H9 (cell line): Measurements from ENCODE around the gene TACC2. TPM values are rescaled to one million over a fixed set of nuclear protein-coding genes. Genes with fewer than 3 reads are reported as not detected.

ENCODE experiments used
- DNase-seq: peaks from one replicate; pipeline ENCODE4 v3.0.0-alpha.2; 2017
- H2AFZ ChIP-seq: one replicate; pipeline ENCODE4 v1.6.1; 2013; ENCODE audit warnings: mild to moderate bottlenecking, low read length, control low read depth, moderate library complexity
- H2AK5ac ChIP-seq: 2 replicates; pipeline ENCODE4 v1.6.1; 2013; ENCODE audit warnings: low read length, control low read depth, mixed read lengths; ENCODE audit not compliant: insufficient read length
- H2BK120ac ChIP-seq: one replicate; pipeline ENCODE4 v1.6.1; 2013; ENCODE audit warnings: low read depth, mild to moderate bottlenecking, low read length, control low read depth, inconsistent platforms; ENCODE audit not compliant: poor library complexity, severe bottlenecking
- H2BK12ac ChIP-seq: 2 replicates; pipeline ENCODE4 v1.6.1; 2013; ENCODE audit warnings: low read length, control low read depth, mixed read lengths, low read depth; ENCODE audit not compliant: insufficient read length
- H2BK15ac ChIP-seq: 2 replicates; pipeline ENCODE4 v1.6.1; 2013; ENCODE audit warnings: low read depth, low read length, control low read depth
- H2BK20ac ChIP-seq: one replicate; pipeline ENCODE4 v1.6.1; 2013; ENCODE audit warnings: low read depth, mild to moderate bottlenecking, low read length, control low read depth, inconsistent platforms; ENCODE audit not compliant: poor library complexity, severe bottlenecking
- H2BK5ac ChIP-seq: 2 replicates; pipeline ENCODE4 v1.6.1; 2013; ENCODE audit warnings: low read length, control low read depth, mixed read lengths; ENCODE audit not compliant: insufficient read length
- H3K14ac ChIP-seq: 2 replicates; pipeline ENCODE4 v1.6.1; 2013; ENCODE audit warnings: low read length, control low read depth; ENCODE audit not compliant: insufficient read depth
- H3K18ac ChIP-seq: 2 replicates; pipeline ENCODE4 v1.6.1; 2013; ENCODE audit warnings: low read depth, mild to moderate bottlenecking, mixed read lengths, low read length, control low read depth; ENCODE audit not compliant: insufficient read length
- H3K23ac ChIP-seq: 2 replicates; pipeline ENCODE4 v1.6.1; 2013; ENCODE audit warnings: low read length, control low read depth, mixed read lengths, low read depth; ENCODE audit not compliant: insufficient read length
- H3K23me2 ChIP-seq: 2 replicates; pipeline ENCODE4 v1.6.1; 2013; ENCODE audit warnings: low read depth, mild to moderate bottlenecking, mixed read lengths, low read length, control low read depth; ENCODE audit not compliant: insufficient read length, poor library complexity, severe bottlenecking
- H3K27ac ChIP-seq: 2 replicates; pipeline ENCODE4 v1.5.1; 2013; ENCODE audit warnings: low read length, control low read depth, mixed read lengths, low read depth; ENCODE audit not compliant: insufficient read length
- H3K27me3 ChIP-seq: 2 replicates; pipeline ENCODE4 v1.6.1; 2013; ENCODE audit warnings: low read length, control low read depth, inconsistent platforms; ENCODE audit not compliant: insufficient read depth
- H3K4ac ChIP-seq: 2 replicates; pipeline ENCODE4 v1.6.1; 2013; ENCODE audit warnings: low read depth, mild to moderate bottlenecking, control low read depth, inconsistent platforms, low read length, moderate library complexity
- H3K4me1 ChIP-seq: 2 replicates; pipeline ENCODE4 v1.6.1; 2013; ENCODE audit warnings: low read length, control low read depth, inconsistent platforms; ENCODE audit not compliant: insufficient read depth
- H3K4me2 ChIP-seq: 2 replicates; pipeline ENCODE4 v1.6.1; 2013; ENCODE audit warnings: low read length, control low read depth, mixed read lengths; ENCODE audit not compliant: insufficient read length, insufficient read depth
- H3K56ac ChIP-seq: 2 replicates; pipeline ENCODE4 v1.6.1; 2013; ENCODE audit warnings: low read depth, mild to moderate bottlenecking, mixed read lengths, low read length, control low read depth; ENCODE audit not compliant: insufficient read length
- H3K79me1 ChIP-seq: 2 replicates; pipeline ENCODE4 v1.6.1; 2013; ENCODE audit warnings: low read depth, mild to moderate bottlenecking, moderate library complexity, low read length, control low read depth, inconsistent platforms; ENCODE audit not compliant: insufficient read depth, poor library complexity, severe bottlenecking
- H3K79me2 ChIP-seq: 2 replicates; pipeline ENCODE4 v1.6.1; 2013; ENCODE audit warnings: low read length, control low read depth, inconsistent platforms; ENCODE audit not compliant: insufficient read depth
- H3K9ac ChIP-seq: 2 replicates; pipeline ENCODE4 v1.6.1; 2013; ENCODE audit warnings: low read length, control low read depth, mixed read lengths; ENCODE audit not compliant: insufficient read length; ENCODE audit errors: extremely low read depth
- H3K9me3 ChIP-seq: one replicate; pipeline ENCODE4 v1.6.1; 2013; ENCODE audit warnings: low read depth, low read length, inconsistent platforms; ENCODE audit not compliant: control insufficient read depth
- H3T11ph ChIP-seq: one replicate; pipeline ENCODE4 v1.6.1; 2013; ENCODE audit warnings: mild to moderate bottlenecking, low read length, control low read depth, inconsistent platforms
- H4K20me1 ChIP-seq: one replicate; pipeline ENCODE4 v1.6.1; 2013; ENCODE audit not compliant: control insufficient read depth, insufficient read length, insufficient read depth
- H4K5ac ChIP-seq: 2 replicates; pipeline ENCODE4 v1.6.1; 2013; ENCODE audit warnings: low read depth, mild to moderate bottlenecking, mixed read lengths, low read length, control low read depth; ENCODE audit not compliant: insufficient read length
- H4K8ac ChIP-seq: replicated peaks from 2 replicates; pipeline ENCODE4 v1.6.1; 2013; ENCODE audit warnings: low read length, control low read depth, mixed read lengths, low read depth; ENCODE audit not compliant: insufficient read length
- H4K91ac ChIP-seq: 2 replicates; pipeline ENCODE4 v1.6.1; 2013; ENCODE audit warnings: low read depth, mild to moderate bottlenecking, moderate library complexity, mixed read lengths, low read length, control low read depth; ENCODE audit not compliant: insufficient read length
- H3K27ac Mint-ChIP-seq, 3 experiments: 2 replicates in 2 of 3; 3 replicates in 1 of 3; pipeline ENCODE4 v1.8.0; 2020 to 2021; ENCODE audit warnings: mixed read lengths in 3 of 3, mild to moderate bottlenecking in 1 of 3, moderate library complexity in 1 of 3
- H3K27me3 Mint-ChIP-seq: 2 replicates; pipeline ENCODE4 v1.8.0; 2021; ENCODE audit warnings: low read depth, mild to moderate bottlenecking, moderate library complexity, mixed read lengths
- H3K36me3 Mint-ChIP-seq, 3 experiments: 2 replicates in 2 of 3; 3 replicates in 1 of 3; pipeline ENCODE4 v1.8.0; 2020 to 2021; ENCODE audit warnings: low read depth in 3 of 3, mixed read lengths in 3 of 3; ENCODE audit not compliant: insufficient read depth in 1 of 3
- H3K4me1 Mint-ChIP-seq, 2 experiments: 2 replicates each; pipeline ENCODE4 v1.8.0; 2020; ENCODE audit warnings: mixed read lengths in 2 of 2
- H3K4me3 Mint-ChIP-seq, 2 experiments: 2 replicates in 1 of 2; 3 replicates in 1 of 2; pipeline ENCODE4 v1.8.0; 2020 to 2021; ENCODE audit warnings: mild to moderate bottlenecking in 2 of 2, mixed read lengths in 2 of 2, moderate library complexity in 1 of 2
- H3K9me3 Mint-ChIP-seq, 2 experiments: 2 replicates in 1 of 2; 3 replicates in 1 of 2; pipeline ENCODE4 v1.8.0; 2020; ENCODE audit warnings: mild to moderate bottlenecking in 2 of 2, mixed read lengths in 2 of 2, moderate library complexity in 1 of 2
- WGBS: extraction: QIAGEN DNeasy Blood & Tissue Kit; methylation state at CpG from one replicate; pipeline ENCODE4 v1.1.7; 2013; ENCODE audit warnings: missing lambda C conversion rate, low lambda C conversion rate, mixed read lengths; ENCODE audit not compliant: insufficient read length; ENCODE audit errors: extremely low coverage; 5-methylcytosine and 5-hydroxymethylcytosine counted together
- total RNA-seq: library from RNA; stranded (reverse); gene quantifications from 2 replicates; pipeline ENCODE4 v1.2.1, GENCODE V29; 2021
- TF ChIP-seq, protein P1 (sequence below): fragments of 200-600 bp; sonication (generic); conservative IDR thresholded peaks from 3 replicates; pipeline ENCODE4 v1.8.0; 2021; ENCODE audit warnings: antibody characterized with exemption, mild to moderate bottlenecking

The TACC2 gene
- total RNA-seq, 1 experiment from 2014 or later = 58.1 TPM

DNA sequence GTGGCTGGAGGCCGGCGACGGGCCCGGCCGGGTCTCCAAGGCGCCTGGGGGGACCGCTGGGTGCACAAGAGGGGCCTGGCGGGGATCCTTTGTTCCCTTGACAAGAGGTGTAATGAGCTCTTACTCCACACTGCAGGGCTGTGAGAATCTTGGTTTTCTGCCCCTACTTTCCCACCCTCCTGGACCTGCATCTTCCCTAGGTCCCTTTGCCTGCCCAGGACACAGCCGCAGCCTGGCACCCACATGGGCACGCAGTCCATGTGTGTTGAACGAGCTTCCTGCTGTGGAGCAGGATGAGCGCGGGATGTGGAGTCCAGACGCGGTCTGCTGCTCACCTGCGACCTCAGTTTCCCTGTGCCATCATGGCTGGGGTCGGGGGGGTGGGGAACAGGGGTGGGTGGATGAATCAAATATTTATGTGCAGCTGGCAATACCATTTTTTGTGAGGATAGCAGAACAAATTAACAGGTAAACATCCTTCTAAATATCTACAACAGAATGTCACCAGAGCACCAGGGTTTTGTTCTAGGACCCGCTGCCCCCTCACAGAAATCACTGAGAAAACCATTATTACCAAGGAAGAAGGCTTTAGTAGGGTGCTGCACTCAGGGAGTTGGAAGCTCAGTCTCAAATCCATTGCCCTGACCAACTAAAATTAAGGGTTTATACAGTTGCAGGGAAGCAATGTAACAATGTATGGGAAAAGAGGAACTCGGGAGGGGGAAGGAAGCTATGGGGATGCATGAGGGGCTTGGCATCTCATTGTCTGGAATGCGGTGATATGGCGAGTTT, 13.5 kb upstream of the TACC2 start:
- TF ChIP-seq, protein P1, sequence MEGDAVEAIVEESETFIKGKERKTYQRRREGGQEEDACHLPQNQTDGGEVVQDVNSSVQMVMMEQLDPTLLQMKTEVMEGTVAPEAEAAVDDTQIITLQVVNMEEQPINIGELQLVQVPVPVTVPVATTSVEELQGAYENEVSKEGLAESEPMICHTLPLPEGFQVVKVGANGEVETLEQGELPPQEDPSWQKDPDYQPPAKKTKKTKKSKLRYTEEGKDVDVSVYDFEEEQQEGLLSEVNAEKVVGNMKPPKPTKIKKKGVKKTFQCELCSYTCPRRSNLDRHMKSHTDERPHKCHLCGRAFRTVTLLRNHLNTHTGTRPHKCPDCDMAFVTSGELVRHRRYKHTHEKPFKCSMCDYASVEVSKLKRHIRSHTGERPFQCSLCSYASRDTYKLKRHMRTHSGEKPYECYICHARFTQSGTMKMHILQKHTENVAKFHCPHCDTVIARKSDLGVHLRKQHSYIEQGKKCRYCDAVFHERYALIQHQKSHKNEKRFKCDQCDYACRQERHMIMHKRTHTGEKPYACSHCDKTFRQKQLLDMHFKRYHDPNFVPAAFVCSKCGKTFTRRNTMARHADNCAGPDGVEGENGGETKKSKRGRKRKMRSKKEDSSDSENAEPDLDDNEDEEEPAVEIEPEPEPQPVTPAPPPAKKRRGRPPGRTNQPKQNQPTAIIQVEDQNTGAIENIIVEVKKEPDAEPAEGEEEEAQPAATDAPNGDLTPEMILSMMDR = no peak
- Histone ChIP-seq H2AFZ (no peak overlapping the region), H3K4me1 (no peaks in the 10 kb centered on the region; the same call in 1 of the 2 replicates), H3K27ac (no peak overlapping the region), H3K79me2 (peaks cover 2% of the 10 kb centered on the region; the same call in 1 of the 2 replicates), H3K9me3 (peaks cover 18% of the 10 kb centered on the region), H3K56ac (no peak overlapping the region), H2BK120ac (no peak overlapping the region), H3T11ph (no peak overlapping the region), H4K20me1 (no peaks in the 10 kb centered on the region), H2BK12ac (no peak overlapping the region), H2BK5ac (no peak overlapping the region), H3K4me2 (peak overlapping the region; percentile 13), H4K91ac (no peak overlapping the region), H3K23me2 (peaks cover 6% of the 10 kb centered on the region), H3K79me1 (no peaks in the 10 kb centered on the region), H2AK5ac (no peak overlapping the region), H4K8ac (no peak overlapping the region), H3K9ac (no peak overlapping the region), H2BK15ac (no peak overlapping the region), H3K14ac (no peak overlapping the region), H3K27me3 (no peaks in the 10 kb centered on the region), H3K4ac (no peak overlapping the region), H2BK20ac (no peak overlapping the region), H3K23ac (no peak overlapping the region), H4K5ac (no peak overlapping the region), H3K18ac (peak overlapping the region; percentile 39)
- peaks cover 5% of the 10 kb centered on the region for H3K27me3 Mint-ChIP-seq
- peak overlapping the region in 1 of 3 experiments; percentile 64; a peak in 1 of 7 replicates for H3K27ac Mint-ChIP-seq
- peak; percentile 83 for DNase-seq
- H3K9me3 Mint-ChIP-seq = peaks cover 20 to 29% of the 10 kb centered on the region in 2 experiments
- H3K36me3 Mint-ChIP-seq = peaks cover 24 to 48% (median 46%) of the 10 kb centered on the region in 3 experiments
- peaks cover 11 to 15% of the 10 kb centered on the region in 2 experiments for H3K4me1 Mint-ChIP-seq
- no CpG with 5 or more reads among the region's 21 CpGs for WGBS
- H3K4me3 Mint-ChIP-seq = peak overlapping the region; percentile 80 to 81
